ENCODE data around the gene CLEC19A. TPM values are rescaled to one million over a fixed set of nuclear protein-coding genes. Genes with fewer than 3 reads are reported as not detected.
"Not testable (repeated sequence)": the region's sequence is repeated elsewhere in the genome, so short reads cannot be mapped to it uniquely, and the experiment has no call there.

Gene CLEC19A
- total RNA-seq, 2 experiments from 2014 or later: not detected

- ChIA-PET CTCF (no interaction called here), POLR2A (no interaction called here)
These were observed 30.4 kb downstream of the CLEC19A start for GRCh38 chr16:19315889-19316433.

- ChIA-PET POLR2A (no interaction called here), CTCF (no interaction called here)
These were observed 31.3 kb downstream of the CLEC19A start for GRCh38 chr16:19316846-19317245.

GRCh38 chr16:19321186-19321585, 35.7 kb downstream of the CLEC19A start:
- POLR2A ChIA-PET, CTCF ChIA-PET: not testable (repeated sequence)

GRCh38 chr16:19323596-19323995, 38.1 kb downstream of the CLEC19A start:
- CTCF ChIA-PET: no interaction called here
- POLR2A ChIA-PET: no interaction called here

- POLR2A ChIA-PET: no interaction called here
These were observed 42.8 kb downstream of the CLEC19A start for GRCh38 chr16:19328364-19328763.

GRCh38 chr16:19329932-19330331, 44.4 kb downstream of the CLEC19A start:
- POLR2A ChIA-PET: no interaction called here

More at GRCh38 chr16:19328364-19328763, 42.8 kb downstream of the CLEC19A start:
- CTCF ChIA-PET: no interaction called here

GRCh38 chr16:19330841-19331397, 45.4 kb downstream of the CLEC19A start:
- ChIA-PET POLR2A (no interaction called here), CTCF (no interaction called here)

More at GRCh38 chr16:19329932-19330331, 44.4 kb downstream of the CLEC19A start:
- CTCF ChIA-PET: no interaction called here

- CTCF ChIA-PET: no interaction called here
- POLR2A ChIA-PET: no interaction called here
These were observed 46.3 kb downstream of the CLEC19A start for GRCh38 chr16:19331794-19332193.

GRCh38 chr16:19338335-19338734, 52.8 kb downstream of the CLEC19A start:
- POLR2A ChIA-PET: no interaction called here

GRCh38 chr16:19344224-19344801, 58.8 kb downstream of the CLEC19A start:
- ChIA-PET CTCF (interaction anchor here (0.7 kb wide), 1 partner anchor 19 kb away, joined by 3 read pairs; no protein-coding TSS in a partner anchor), POLR2A (no interaction called here)

More at GRCh38 chr16:19338335-19338734, 52.8 kb downstream of the CLEC19A start:
- CTCF ChIA-PET: interaction anchor here (0.7 kb wide), 1 partner anchor 509 kb away, joined by 3 read pairs; no protein-coding TSS in a partner anchor

GRCh38 chr16:19344980-19345379, 59.4 kb downstream of the CLEC19A start:
- ChIA-PET CTCF (interaction anchor here (0.7 kb wide), 1 partner anchor 19 kb away, joined by 3 read pairs; no protein-coding TSS in a partner anchor), POLR2A (no interaction called here)

- ChIA-PET POLR2A (no interaction called here), CTCF (no interaction called here)
These were observed 60.9 kb downstream of the CLEC19A start for GRCh38 chr16:19346335-19346922.

GRCh38 chr16:19348125-19348524, 62.6 kb downstream of the CLEC19A start:
- POLR2A ChIA-PET: no interaction called here
- CTCF ChIA-PET: no interaction called here

- ChIA-PET CTCF (no interaction called here), POLR2A (no interaction called here)
These were observed 63.2 kb downstream of the CLEC19A start for GRCh38 chr16:19348578-19349315.

- ChIA-PET POLR2A (no interaction called here), CTCF (no interaction called here)
These were observed 68.8 kb downstream of the CLEC19A start for GRCh38 chr16:19354371-19354770.

GRCh38 chr16:19356024-19356952, 70.8 kb downstream of the CLEC19A start:
- CTCF ChIA-PET: no interaction called here
- POLR2A ChIA-PET: no interaction called here

GRCh38 chr16:19359556-19359955, 74.0 kb downstream of the CLEC19A start:
- CTCF ChIA-PET: no interaction called here
- POLR2A ChIA-PET: no interaction called here
